ENCODE data around the gene TMA7B.

GRCh38 chr22:39962071-39962470 is 1.9 kb downstream of the TMA7B start:
- TF ChIP-seq GATA2 (IDR thresholded peaks at IDR 0.05; ENCODE audit: low read depth, low read length) = no peak
- TF ChIP-seq GATA3 (IDR thresholded peaks at IDR 0.05; ENCODE audit: low read depth, low read length) = no peak

All from SH-SY5Y (cell line).